Measurements from ENCODE around the gene ATP5IF1.

GRCh38 chr1:28190337-28190979, 45.5 kb upstream of the ATP5IF1 start:
- TF ChIP-seq, protein P1, sequence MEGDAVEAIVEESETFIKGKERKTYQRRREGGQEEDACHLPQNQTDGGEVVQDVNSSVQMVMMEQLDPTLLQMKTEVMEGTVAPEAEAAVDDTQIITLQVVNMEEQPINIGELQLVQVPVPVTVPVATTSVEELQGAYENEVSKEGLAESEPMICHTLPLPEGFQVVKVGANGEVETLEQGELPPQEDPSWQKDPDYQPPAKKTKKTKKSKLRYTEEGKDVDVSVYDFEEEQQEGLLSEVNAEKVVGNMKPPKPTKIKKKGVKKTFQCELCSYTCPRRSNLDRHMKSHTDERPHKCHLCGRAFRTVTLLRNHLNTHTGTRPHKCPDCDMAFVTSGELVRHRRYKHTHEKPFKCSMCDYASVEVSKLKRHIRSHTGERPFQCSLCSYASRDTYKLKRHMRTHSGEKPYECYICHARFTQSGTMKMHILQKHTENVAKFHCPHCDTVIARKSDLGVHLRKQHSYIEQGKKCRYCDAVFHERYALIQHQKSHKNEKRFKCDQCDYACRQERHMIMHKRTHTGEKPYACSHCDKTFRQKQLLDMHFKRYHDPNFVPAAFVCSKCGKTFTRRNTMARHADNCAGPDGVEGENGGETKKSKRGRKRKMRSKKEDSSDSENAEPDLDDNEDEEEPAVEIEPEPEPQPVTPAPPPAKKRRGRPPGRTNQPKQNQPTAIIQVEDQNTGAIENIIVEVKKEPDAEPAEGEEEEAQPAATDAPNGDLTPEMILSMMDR (IDR thresholded peaks at IDR 0.05) = no peak
- TF ChIP-seq POLR2A (IDR thresholded peaks at IDR 0.05) = no peak
